AG04450 (cell line): ENCODE results near the gene SLC45A2. TPM values are rescaled to one million over a fixed set of nuclear protein-coding genes. Genes with fewer than 3 reads are reported as not detected.

Source experiments
- CTCF ChIA-PET: fragments of 300-600, 350-600 bp; formaldehyde crosslinking; extraction: SDS; loops from one replicate; lab custom pipeline; 2022; ENCODE audit warnings: antibody characterized with exemption, inconsistent platforms; lab: Charles Lee
- POLR2A ChIA-PET: fragments of 350-600 bp; formaldehyde crosslinking; extraction: SDS; loops from one replicate; lab custom pipeline; 2021; ENCODE audit warnings: antibody characterized with exemption, inconsistent platforms; lab: Yijun Ruan, JAX
- DNase-seq: peaks from one replicate; pipeline ENCODE4 v3.0.0-alpha.2; 2011; ENCODE audit warnings: low read depth, low spot score
- H3K27ac ChIP-seq: one replicate; pipeline ENCODE4 v1.5.1; 2012; ENCODE audit warnings: low read depth, low read length, control low read depth
- H3K27me3 ChIP-seq: one replicate; pipeline ENCODE4 v1.6.0; 2012; ENCODE audit warnings: low read length; ENCODE audit not compliant: control insufficient read depth, insufficient read depth
- H3K4me3 ChIP-seq: 2 replicates; pipeline ENCODE4 v1.5.1; 2011; ENCODE audit warnings: mild to moderate bottlenecking, low read depth, low read length, control low read depth
- H3K9me3 ChIP-seq: 2 replicates; pipeline ENCODE4 v1.5.1; 2012; ENCODE audit warnings: low read length; ENCODE audit not compliant: control insufficient read depth, insufficient read depth
- polyA plus RNA-seq: library from polyadenylated mRNA; depleted of rRNA; stranded (reverse); fragments of >200 nt; gene quantifications from 2 replicates; pipeline ENCODE4 v1.2.3, GENCODE V29; 2011
- TF ChIP-seq, protein P1 (sequence below): IDR thresholded peaks from 2 replicates; pipeline ENCODE4 v1.5.1; 2011; ENCODE audit warnings: low read depth, low read length, control low read depth, inconsistent platforms

The SLC45A2 gene
- polyA plus RNA-seq, 1 experiment = not detected

DNA sequence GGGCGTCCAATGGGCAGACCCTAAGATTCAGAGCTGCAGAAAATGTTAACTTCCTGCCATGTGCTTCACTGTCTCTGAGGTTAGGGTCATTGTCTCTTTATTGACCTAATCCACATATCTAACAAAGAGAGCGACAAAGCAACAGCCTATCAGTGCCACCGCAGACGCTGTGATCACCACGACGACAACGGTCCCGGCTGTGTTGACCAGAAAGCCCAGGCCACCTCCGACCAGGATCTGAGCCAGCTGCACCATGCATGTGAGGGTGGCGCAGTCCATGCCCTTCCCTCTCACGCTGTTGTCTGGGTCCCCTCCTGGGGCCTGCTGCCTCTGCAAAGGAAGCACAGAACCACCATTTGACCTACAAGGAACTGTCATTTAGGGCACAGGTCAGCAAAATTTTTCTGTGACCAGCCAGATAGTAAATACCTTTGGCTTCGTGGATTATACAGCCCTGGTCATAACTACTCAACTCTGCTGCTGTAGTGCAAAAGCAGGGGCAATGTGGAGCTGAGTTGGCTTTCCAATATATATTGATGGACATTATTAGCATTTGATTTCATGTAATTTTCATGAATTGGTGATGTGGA lies 39.9 kb downstream of the SLC45A2 start:
- H3K27me3 ChIP-seq = peaks cover 32% of the 10 kb centered on the region

DNA sequence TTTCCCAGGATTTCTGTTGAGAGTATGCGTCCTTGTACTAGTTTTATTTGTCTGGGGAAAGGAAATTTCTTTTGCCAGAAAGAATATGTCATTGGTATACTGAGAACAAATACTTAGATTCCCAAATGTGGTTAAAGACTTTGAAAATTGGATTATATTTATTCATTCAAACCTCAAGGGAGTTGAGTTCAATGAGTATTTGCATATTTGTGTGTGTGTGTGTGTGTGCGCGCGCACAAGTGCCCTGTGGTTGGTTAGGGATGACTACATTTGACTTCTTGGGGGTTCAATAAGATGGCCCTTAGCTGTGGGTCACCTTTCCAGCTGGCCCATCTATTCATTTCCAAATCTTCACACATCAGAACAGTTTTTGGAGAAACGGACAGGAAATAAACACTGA lies 43.4 kb downstream of the SLC45A2 start:
- Histone ChIP-seq H3K27me3 (peaks cover 63% of the 10 kb centered on the region), H3K9me3 (peaks cover 15% of the 10 kb centered on the region; the same call in 1 of the 2 replicates), H3K27ac (no peak overlapping the region), H3K4me3 (no peak overlapping the region)
- ChIA-PET CTCF (no interaction called here), POLR2A (no interaction called here)
- no peak for DNase-seq
- TF ChIP-seq, protein P1, sequence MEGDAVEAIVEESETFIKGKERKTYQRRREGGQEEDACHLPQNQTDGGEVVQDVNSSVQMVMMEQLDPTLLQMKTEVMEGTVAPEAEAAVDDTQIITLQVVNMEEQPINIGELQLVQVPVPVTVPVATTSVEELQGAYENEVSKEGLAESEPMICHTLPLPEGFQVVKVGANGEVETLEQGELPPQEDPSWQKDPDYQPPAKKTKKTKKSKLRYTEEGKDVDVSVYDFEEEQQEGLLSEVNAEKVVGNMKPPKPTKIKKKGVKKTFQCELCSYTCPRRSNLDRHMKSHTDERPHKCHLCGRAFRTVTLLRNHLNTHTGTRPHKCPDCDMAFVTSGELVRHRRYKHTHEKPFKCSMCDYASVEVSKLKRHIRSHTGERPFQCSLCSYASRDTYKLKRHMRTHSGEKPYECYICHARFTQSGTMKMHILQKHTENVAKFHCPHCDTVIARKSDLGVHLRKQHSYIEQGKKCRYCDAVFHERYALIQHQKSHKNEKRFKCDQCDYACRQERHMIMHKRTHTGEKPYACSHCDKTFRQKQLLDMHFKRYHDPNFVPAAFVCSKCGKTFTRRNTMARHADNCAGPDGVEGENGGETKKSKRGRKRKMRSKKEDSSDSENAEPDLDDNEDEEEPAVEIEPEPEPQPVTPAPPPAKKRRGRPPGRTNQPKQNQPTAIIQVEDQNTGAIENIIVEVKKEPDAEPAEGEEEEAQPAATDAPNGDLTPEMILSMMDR = no peak

More for the DNA sequence above, 39.9 kb downstream of the SLC45A2 start:
- Histone ChIP-seq H3K27ac (no peak overlapping the region), H3K4me3 (no peak overlapping the region), H3K9me3 (no peaks in the 10 kb centered on the region)
- ChIA-PET POLR2A (no interaction called here), CTCF (interaction anchor here (1.3 kb wide), 1 partner anchor 9 kb away, joined by 5 read pairs; no protein-coding TSS in a partner anchor)
- no peak for DNase-seq
- TF ChIP-seq, protein P1 = no peak

DNA sequence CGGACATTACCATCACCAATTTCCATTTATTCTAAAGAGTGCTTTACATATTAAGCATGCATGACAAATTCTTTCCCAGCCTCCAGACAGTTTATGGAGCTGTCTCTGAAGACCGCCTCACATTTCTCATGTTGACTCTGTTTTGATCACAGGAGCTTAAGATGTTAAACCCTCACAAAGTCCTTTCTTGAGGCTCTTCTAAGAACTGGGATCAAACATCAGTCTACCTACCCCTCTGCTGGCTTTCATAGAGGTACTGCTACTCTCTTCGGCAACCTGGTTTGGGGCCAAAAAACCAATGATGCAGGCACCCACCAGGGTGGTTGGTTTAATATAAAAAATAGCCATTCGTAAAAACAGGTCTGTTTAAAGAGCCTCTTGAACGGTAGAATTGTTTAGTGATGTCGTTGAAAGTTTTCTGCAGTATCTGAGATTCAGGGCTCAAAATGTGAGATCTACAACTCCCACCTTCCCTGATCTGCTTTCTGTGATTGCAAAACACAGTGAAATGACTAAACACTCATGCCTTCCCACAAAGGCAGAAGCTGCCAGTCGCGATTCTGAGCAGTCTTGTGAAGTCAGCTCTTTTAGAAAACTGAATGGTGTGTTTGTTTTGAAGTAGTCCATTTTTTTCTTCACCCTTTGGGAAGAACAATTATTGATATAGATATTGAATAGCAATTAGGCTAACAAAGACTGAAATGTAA lies 44.8 kb downstream of the SLC45A2 start:
- peaks cover 62% of the 10 kb centered on the region for H3K27me3 ChIP-seq
- CTCF ChIA-PET = interaction anchor here (0.6 to 2.2 kb wide), 4 partner anchors 30 to 512 kb away, joined by 3 to 5 read pairs (median 4); no protein-coding TSS in a partner anchor
- no peak for DNase-seq

DNA sequence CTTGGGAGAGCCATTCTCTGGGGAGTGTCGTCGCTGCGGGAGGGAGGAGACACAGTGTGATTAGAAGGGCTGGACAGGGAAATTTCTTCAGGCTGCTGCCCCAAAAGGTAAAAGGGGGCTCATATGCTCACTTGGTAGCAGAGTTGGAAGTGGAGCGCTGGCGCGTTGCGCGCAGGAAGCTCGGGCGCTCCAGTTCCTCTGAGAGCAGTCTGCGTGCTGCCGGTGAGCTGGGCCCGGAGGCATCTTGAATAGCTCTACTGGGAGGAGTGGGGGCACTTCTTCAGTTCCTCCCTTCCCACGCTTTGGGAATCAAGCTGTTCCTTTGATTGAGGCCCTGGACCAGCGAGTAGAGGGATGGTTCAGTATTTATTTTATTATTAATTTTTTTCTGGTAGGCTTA lies 45.6 kb downstream of the SLC45A2 start:
- peaks cover 62% of the 10 kb centered on the region for H3K27me3 ChIP-seq
- ChIA-PET POLR2A (no interaction called here), CTCF (interaction anchor here (2.2 kb wide), 1 partner anchor 31 kb away, joined by 5 read pairs; no protein-coding TSS in a partner anchor)
- TF ChIP-seq, protein P1 = no peak
- DNase-seq = no peak
- peaks cover 15% of the 10 kb centered on the region; the same call in 1 of the 2 replicates for H3K9me3 ChIP-seq
- H3K4me3 ChIP-seq = no peak overlapping the region
- no peak overlapping the region for H3K27ac ChIP-seq

More for the DNA sequence above, 44.8 kb downstream of the SLC45A2 start:
- Histone ChIP-seq H3K9me3 (peaks cover 15% of the 10 kb centered on the region; the same call in 1 of the 2 replicates), H3K27ac (no peak overlapping the region), H3K4me3 (no peak overlapping the region)
- POLR2A ChIA-PET = no interaction called here
- TF ChIP-seq, protein P1 = no peak

DNA sequence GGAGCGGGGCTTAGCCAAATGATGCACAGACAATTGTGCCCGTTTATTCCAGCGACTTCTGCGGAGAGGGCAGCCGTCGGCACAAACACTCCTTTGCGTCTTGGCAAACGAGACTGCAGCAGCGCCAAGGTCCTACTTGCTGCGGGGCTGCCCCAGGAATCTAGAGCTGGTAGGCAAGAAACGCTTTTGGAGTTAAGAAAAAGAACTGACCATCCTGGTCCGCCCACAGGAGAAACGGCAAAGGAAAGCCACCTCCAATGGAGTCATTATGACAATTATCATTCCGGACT lies 46.0 kb downstream of the SLC45A2 start:
- POLR2A ChIA-PET = no interaction called here
- no peak for DNase-seq
- H3K27me3 ChIP-seq = peaks cover 62% of the 10 kb centered on the region
- no peak overlapping the region for H3K4me3 ChIP-seq
- H3K27ac ChIP-seq = no peak overlapping the region
- TF ChIP-seq, protein P1 = no peak
- CTCF ChIA-PET = interaction anchor here (2.2 kb wide), 1 partner anchor 31 kb away, joined by 5 read pairs; no protein-coding TSS in a partner anchor
- H3K9me3 ChIP-seq = peaks cover 15% of the 10 kb centered on the region; the same call in 1 of the 2 replicates
